ENCODE results near the gene SNTG2. TPM values are rescaled to one million over a fixed set of nuclear protein-coding genes. Genes with fewer than 3 reads are reported as not detected.
"Not testable (repeated sequence)": the region's sequence is repeated elsewhere in the genome, so short reads cannot be mapped to it uniquely, and the experiment has no call there.

The SNTG2 gene
- total RNA-seq, 1 experiment from 2014 or later = 20.5 TPM

- no peak overlapping the region for H3K27ac Mint-ChIP-seq
- H3K4me1 Mint-ChIP-seq = no peaks in the 10 kb centered on the region
- DNase-seq (ENCODE audit: low spot score) = no peak
- ChIA-PET POLR2A (no interaction called here), CTCF (interaction anchor here (1.9 kb wide), 1 partner anchor 36 kb away, joined by 5 read pairs; no protein-coding TSS in a partner anchor)
- peaks cover 56% of the 10 kb centered on the region for H3K36me3 Mint-ChIP-seq
- no peak for ATAC-seq
- H3K9me3 Mint-ChIP-seq = no peaks in the 10 kb centered on the region
- TF ChIP-seq ATF3 (CRISPR knock-in tag; conservative IDR thresholded peaks at IDR 0.05) (no peak), FOXK1 (CRISPR knock-in tag; IDR thresholded peaks at IDR 0.05) (no peak), EMX1 (CRISPR knock-in tag; IDR thresholded peaks at IDR 0.05) (no peak), PREB (CRISPR knock-in tag; IDR thresholded peaks at IDR 0.05; ENCODE audit: borderline replicate concordance) (no peak), STAT6 (CRISPR knock-in tag; conservative IDR thresholded peaks at IDR 0.05; ENCODE audit: low read depth) (no peak), SOX15 (CRISPR knock-in tag; IDR thresholded peaks at IDR 0.05) (no peak), PRDM15 (CRISPR knock-in tag; IDR thresholded peaks at IDR 0.05) (no peak)
- H3K27me3 Mint-ChIP-seq (ENCODE audit: low read depth) = no peaks in the 10 kb centered on the region
- H3K4me3 Mint-ChIP-seq = no peak overlapping the region
These were observed 153.7 kb downstream of the SNTG2 start for GRCh38 chr2:1104364-1104763.

GRCh38 chr2:1106344-1106743, 155.7 kb downstream of the SNTG2 start:
- POLR2A ChIA-PET; ATAC-seq; H3K4me3 Mint-ChIP-seq; H3K27me3 Mint-ChIP-seq (ENCODE audit: low read depth); H3K9me3 Mint-ChIP-seq; H3K27ac Mint-ChIP-seq; H3K4me1 Mint-ChIP-seq; DNase-seq (ENCODE audit: low spot score): not testable (repeated sequence)
- peaks cover 52% of the 10 kb centered on the region for H3K36me3 Mint-ChIP-seq
- CTCF ChIA-PET = interaction anchor here (1.9 kb wide), 1 partner anchor 34 kb away, joined by 5 read pairs; no protein-coding TSS in a partner anchor

- ChIA-PET CTCF (no interaction called here), POLR2A (no interaction called here)
- Mint-ChIP-seq H3K4me3 (no peak overlapping the region), H3K4me1 (no peaks in the 10 kb centered on the region), H3K27ac (no peak overlapping the region), H3K9me3 (peaks cover 63% of the 10 kb centered on the region), H3K27me3 (ENCODE audit: low read depth) (peaks cover 13% of the 10 kb centered on the region), H3K36me3 (peaks cover 77% of the 10 kb centered on the region)
- no peak for TF ChIP-seq ZBTB21 (CRISPR knock-in tag; IDR thresholded peaks at IDR 0.05; ENCODE audit: borderline replicate concordance)
- TF ChIP-seq NFYB (CRISPR knock-in tag; conservative IDR thresholded peaks at IDR 0.05; ENCODE audit: low read depth) = no peak
- no peak for TF ChIP-seq NFE2L1 (CRISPR knock-in tag; IDR thresholded peaks at IDR 0.05)
- TF ChIP-seq ZNF512 (CRISPR knock-in tag; IDR thresholded peaks at IDR 0.05; ENCODE audit: borderline replicate concordance) = no peak
- no peak for TF ChIP-seq USF1 (CRISPR knock-in tag; IDR thresholded peaks at IDR 0.05)
- TF ChIP-seq MYBL2 (CRISPR knock-in tag; IDR thresholded peaks at IDR 0.05) = no peak
- TF ChIP-seq CREB1 (CRISPR knock-in tag; IDR thresholded peaks at IDR 0.05) = no peak
- TF ChIP-seq OVOL2 (CRISPR knock-in tag; IDR thresholded peaks at IDR 0.05; ENCODE audit: borderline replicate concordance) = no peak
- DNase-seq (ENCODE audit: low spot score) = no peak
- ATAC-seq = no peak
These were observed 165.3 kb downstream of the SNTG2 start for GRCh38 chr2:1115843-1116539.
